RWPE2 (cell line): ENCODE data around the gene GPR143.
"Not testable (repeated sequence)": the region's sequence is repeated elsewhere in the genome, so short reads cannot be mapped to it uniquely, and the experiment has no call there.

ENCODE experiments used
- ATAC-seq: fragments of 200-7000 bp; cut with Tn5 transposase; 3 replicates; pipeline ENCODE4 v1.9.1; 2021; ENCODE audit warnings: low read depth
- DNase-seq: peaks from one replicate; pipeline ENCODE4 v3.0.0-alpha.2; 2020; ENCODE audit warnings: low spot score
- H3K27ac ChIP-seq: fragments of 450-650 bp; 2 replicates; pipeline ENCODE4 v1.5.1; 2017; ENCODE audit warnings: mild to moderate bottlenecking; ENCODE audit not compliant: poor library complexity, severe bottlenecking
- H3K27me3 ChIP-seq: fragments of 250-450 bp; sonication (Bioruptor Pico); 2 replicates; pipeline ENCODE4 v1.5.1; 2021; ENCODE audit warnings: mild to moderate bottlenecking, moderate library complexity; ENCODE audit not compliant: insufficient read depth, poor library complexity, severe bottlenecking
- H3K36me3 ChIP-seq: fragments of 250-450 bp; sonication (Bioruptor Pico); 2 replicates; pipeline ENCODE4 v1.5.1; 2020; ENCODE audit warnings: low read depth, mild to moderate bottlenecking, moderate library complexity
- H3K4me1 ChIP-seq: fragments of 250-450 bp; sonication (Bioruptor Pico); 2 replicates; pipeline ENCODE4 v1.5.1; 2021; ENCODE audit warnings: mild to moderate bottlenecking, moderate library complexity; ENCODE audit not compliant: insufficient read depth, poor library complexity, severe bottlenecking
- H3K4me3 ChIP-seq: fragments of 250-450 bp; sonication (Bioruptor Pico); 2 replicates; pipeline ENCODE4 v1.5.1; 2021; ENCODE audit warnings: mild to moderate bottlenecking, moderate library complexity; ENCODE audit not compliant: severe bottlenecking
- H3K9me3 ChIP-seq: fragments of 250-450 bp; sonication (Bioruptor Pico); 2 replicates; pipeline ENCODE4 v1.5.1; 2021; ENCODE audit warnings: mild to moderate bottlenecking, moderate library complexity; ENCODE audit not compliant: severe bottlenecking
- CTCF ChIP-seq: fragments of 450-650 bp; IDR thresholded peaks from one replicate; pipeline ENCODE4 v1.5.1; 2017; ENCODE audit warnings: mild to moderate bottlenecking, moderate library complexity; ENCODE audit not compliant: poor library complexity, severe bottlenecking

GPR143 gene

GRCh38 chrX:9765737-9766097, at the start of gene GPR143:
Gene GPR143, minus strand, starts transcription at chrX:9765847. Its CDS starts 30 bp downstream, at chrX:9765817.
- Histone ChIP-seq H3K27me3 (no peaks in the 10 kb centered on the region), H3K4me1 (no peaks in the 10 kb centered on the region), H3K36me3 (no peaks in the 10 kb centered on the region), H3K4me3 (no peak within 1 kb of the TSS), H3K9me3 (no peaks in the 10 kb centered on the region), H3K27ac (no peak within 1 kb of the TSS)
- no peak for TF ChIP-seq CTCF
- ATAC-seq, result no peak
- DNase-seq, result no peak

GRCh38 chrX:9811086-9811485, 45.4 kb upstream of the GPR143 start:
- not testable (repeated sequence) for DNase-seq, H3K36me3 ChIP-seq, H3K27ac ChIP-seq, H3K9me3 ChIP-seq, H3K27me3 ChIP-seq, H3K4me1 ChIP-seq, ATAC-seq, H3K4me3 ChIP-seq

- not testable (repeated sequence) for H3K27me3 ChIP-seq, H3K4me3 ChIP-seq, H3K9me3 ChIP-seq, DNase-seq, H3K4me1 ChIP-seq, H3K36me3 ChIP-seq, ATAC-seq, H3K27ac ChIP-seq
These were observed 44.2 kb upstream of the GPR143 start for GRCh38 chrX:9809876-9810275.

- peak; percentile 86 for ATAC-seq
- H3K4me1 ChIP-seq, result peaks cover 4% of the 10 kb centered on the region
- H3K9me3 ChIP-seq, result no peaks in the 10 kb centered on the region
- peak overlapping the region; percentile 67 for H3K27ac ChIP-seq
- TF ChIP-seq CTCF, result no peak
- no peaks in the 10 kb centered on the region for H3K27me3 ChIP-seq
- no peaks in the 10 kb centered on the region for H3K36me3 ChIP-seq
- no peak overlapping the region for H3K4me3 ChIP-seq
- DNase-seq, result no peak
These were observed 41.9 kb upstream of the GPR143 start for GRCh38 chrX:9807355-9808182.

GRCh38 chrX:9805956-9806355, 40.3 kb upstream of the GPR143 start:
- Histone ChIP-seq H3K4me1 (peaks cover 4% of the 10 kb centered on the region), H3K36me3 (no peaks in the 10 kb centered on the region), H3K27me3 (no peaks in the 10 kb centered on the region), H3K9me3 (no peaks in the 10 kb centered on the region), H3K27ac (no peak overlapping the region), H3K4me3 (no peak overlapping the region)
- DNase-seq, result no peak
- no peak for TF ChIP-seq CTCF
- no peak for ATAC-seq

GRCh38 chrX:9804444-9804843, 38.8 kb upstream of the GPR143 start:
- no peak overlapping the region for H3K4me3 ChIP-seq
- DNase-seq (no peak), ATAC-seq (no peak)
- peaks cover 4% of the 10 kb centered on the region for H3K4me1 ChIP-seq
- no peaks in the 10 kb centered on the region for H3K27me3 ChIP-seq
- no peak for TF ChIP-seq CTCF
- no peaks in the 10 kb centered on the region for H3K9me3 ChIP-seq
- H3K27ac ChIP-seq, result no peak overlapping the region
- H3K36me3 ChIP-seq, result no peaks in the 10 kb centered on the region
